IMR-90 (cell line): ENCODE results near the gene SLC13A5. TPM values are rescaled to one million over a fixed set of nuclear protein-coding genes. Genes with fewer than 3 reads are reported as not detected.
A peak's percentile ranks its signal among the peaks of the same experiment; 100 is the strongest.

ENCODE experiments used
- ATAC-seq: fragments of 200-7000 bp; cut with Tn5 transposase; 2 replicates; pipeline ENCODE4 v1.9.1; 2020; ENCODE audit warnings: low read depth, mild to moderate bottlenecking, moderate library complexity
- BruUV-seq: library from RNA; stranded (reverse); fragments of 400-500 nt; replicated peaks from 2 replicates; lab custom pipeline; 2021; lab: Mats Ljungman, UMichigan
- CTCF ChIA-PET: fragments of 300-600 bp; formaldehyde crosslinking; extraction: SDS; loops from one replicate; lab custom pipeline; 2021; ENCODE audit warnings: antibody characterized with exemption; lab: Yijun Ruan, JAX
- POLR2A ChIA-PET: fragments of 300-600 bp; sonication (Branson Sonifier 250); formaldehyde crosslinking; loops from one replicate; lab custom pipeline; 2022; ENCODE audit warnings: antibody characterized with exemption; ENCODE audit not compliant: unreplicated experiment; lab: Charles Lee
- DNase-seq: peaks from one replicate; pipeline ENCODE4 v3.0.0; 2013
- H2AFZ ChIP-seq: replicated peaks from 2 replicates; pipeline ENCODE3; 2013; ENCODE audit warnings: low read length, mild to moderate bottlenecking; ENCODE audit not compliant: poor library complexity
- H2AK5ac ChIP-seq: 2 replicates; pipeline ENCODE4 v1.6.1; 2013; ENCODE audit warnings: low read depth, low read length, inconsistent platforms
- H2AK9ac ChIP-seq: replicated peaks from 2 replicates; pipeline ENCODE3; 2013; ENCODE audit warnings: mild to moderate bottlenecking, low read depth, low read length, moderate library complexity; ENCODE audit not compliant: poor library complexity
- H2BK120ac ChIP-seq: 2 replicates; pipeline ENCODE4 v1.6.1; 2013; ENCODE audit warnings: low read depth, low read length, inconsistent platforms
- H2BK15ac ChIP-seq: 3 replicates; pipeline ENCODE4 v1.6.1; 2013; ENCODE audit warnings: low read depth, low read length, inconsistent platforms
- H2BK20ac ChIP-seq: 2 replicates; pipeline ENCODE4 v1.6.1; 2013; ENCODE audit warnings: low read depth, mild to moderate bottlenecking, inconsistent platforms, low read length, moderate library complexity
- H2BK5ac ChIP-seq: 2 replicates; pipeline ENCODE4 v1.6.1; 2013; ENCODE audit warnings: mild to moderate bottlenecking, low read depth, low read length, inconsistent platforms; ENCODE audit not compliant: poor library complexity, severe bottlenecking
- H3K14ac ChIP-seq: replicated peaks from 2 replicates; pipeline ENCODE4 v1.6.1; 2013; ENCODE audit warnings: low read depth, low read length, inconsistent platforms
- H3K18ac ChIP-seq: 2 replicates; pipeline ENCODE4 v1.6.1; 2013; ENCODE audit warnings: low read depth, low read length, control low read depth
- H3K23ac ChIP-seq: 2 replicates; pipeline ENCODE4 v1.6.1; 2013; ENCODE audit warnings: low read depth, low read length, inconsistent platforms
- H3K27ac ChIP-seq: 2 replicates; pipeline ENCODE4 v1.5.1; 2013; ENCODE audit warnings: mild to moderate bottlenecking, control low read depth, low read length; ENCODE audit not compliant: insufficient read depth
- H3K27me3 ChIP-seq: 2 replicates; pipeline ENCODE4 v1.6.1; 2013; ENCODE audit warnings: low read length; ENCODE audit not compliant: control insufficient read depth, insufficient read depth
- H3K36me3 ChIP-seq: 2 replicates; pipeline ENCODE4 v1.6.1; 2013; ENCODE audit warnings: low read length, mixed read lengths; ENCODE audit not compliant: control insufficient read depth, insufficient read depth
- H3K4ac ChIP-seq: 2 replicates; pipeline ENCODE4 v1.6.1; 2013; ENCODE audit warnings: low read depth, low read length, inconsistent platforms
- H3K4me1 ChIP-seq: 2 replicates; pipeline ENCODE4 v1.6.1; 2013; ENCODE audit warnings: low read length, mixed read lengths; ENCODE audit not compliant: control insufficient read depth, insufficient read depth
- H3K4me2 ChIP-seq: 2 replicates; pipeline ENCODE4 v1.6.1; 2013; ENCODE audit warnings: low read depth, mild to moderate bottlenecking, control low read depth, low read length, moderate library complexity
- H3K4me3 ChIP-seq: 2 replicates; pipeline ENCODE4 v1.5.1; 2013; ENCODE audit warnings: low read depth, mild to moderate bottlenecking, control low read depth, low read length, moderate library complexity; ENCODE audit not compliant: insufficient read depth
- H3K56ac ChIP-seq: 2 replicates; pipeline ENCODE4 v1.6.1; 2013; ENCODE audit warnings: low read length, inconsistent platforms; ENCODE audit not compliant: insufficient read depth; ENCODE audit errors: extremely low read depth
- H3K79me1 ChIP-seq, 2 experiments: 2 replicates each; pipeline ENCODE4 v1.6.1; 2013; ENCODE audit warnings: low read length in 2 of 2, inconsistent platforms in 1 of 2, low read depth in 1 of 2
- H3K9ac ChIP-seq: 2 replicates; pipeline ENCODE4 v1.6.1; 2013; ENCODE audit warnings: low read depth, low read length, control low read depth
- H3K9me1 ChIP-seq: 2 replicates; pipeline ENCODE4 v1.6.1; 2013; ENCODE audit warnings: low read length, inconsistent platforms; ENCODE audit not compliant: insufficient read depth
- H3K9me3 ChIP-seq: 2 replicates; pipeline ENCODE4 v1.6.1; 2013; ENCODE audit warnings: low read length; ENCODE audit not compliant: control insufficient read depth, insufficient read depth
- H4K20me1 ChIP-seq: 2 replicates; pipeline ENCODE4 v1.6.1; 2013; ENCODE audit warnings: low read length, inconsistent platforms; ENCODE audit not compliant: insufficient read depth
- H4K5ac ChIP-seq: 2 replicates; pipeline ENCODE4 v1.6.1; 2013; ENCODE audit warnings: mild to moderate bottlenecking, low read depth, low read length, control low read depth
- H4K8ac ChIP-seq, 2 experiments: 2 replicates each; pipeline ENCODE4 v1.6.1; 2013; ENCODE audit warnings: low read depth in 2 of 2, low read length in 2 of 2, control low read depth in 1 of 2, inconsistent platforms in 1 of 2
- H4K91ac ChIP-seq: 2 replicates; pipeline ENCODE4 v1.6.1; 2013; ENCODE audit warnings: low read depth, low read length, inconsistent platforms; ENCODE audit not compliant: insufficient read depth
- BHLHE40 ChIP-seq: fragments of 150-350 bp; IDR thresholded peaks from 2 replicates; pipeline ENCODE4 v1.6.1; 2016; ENCODE audit warnings: mild to moderate bottlenecking, low read depth, low read length
- CEBPB ChIP-seq: IDR thresholded peaks from 2 replicates; pipeline ENCODE4 v1.6.1; 2012; ENCODE audit warnings: low read depth, low read length, improper control_type of control experiment
- CHD1 ChIP-seq: IDR thresholded peaks from 2 replicates; pipeline ENCODE4 v1.6.1; 2012; ENCODE audit warnings: low read depth, low read length, improper control_type of control experiment
- CTCF ChIP-seq: conservative IDR thresholded peaks from 2 replicates; pipeline ENCODE4 v1.5.1; 2012; ENCODE audit warnings: mild to moderate bottlenecking, low read depth, low read length, improper control_type of control experiment
- ELK1 ChIP-seq: fragments of 150-350 bp; IDR thresholded peaks from 2 replicates; pipeline ENCODE4 v1.6.1; 2016; ENCODE audit warnings: low read depth, mild to moderate bottlenecking, low read length, moderate library complexity, borderline replicate concordance
- FOS ChIP-seq: fragments of 150-350 bp; IDR thresholded peaks from 2 replicates; pipeline ENCODE4 v1.6.1; 2016; ENCODE audit warnings: low read depth, low read length
- MAZ ChIP-seq: IDR thresholded peaks from 2 replicates; pipeline ENCODE4 v1.6.1; 2012; ENCODE audit warnings: low read depth, mild to moderate bottlenecking, low read length, improper control_type of control experiment, moderate library complexity, borderline replicate concordance
- MXI1 ChIP-seq: IDR thresholded peaks from 2 replicates; pipeline ENCODE4 v1.6.1; 2012; ENCODE audit warnings: low read depth, mild to moderate bottlenecking, low read length, moderate library complexity, borderline replicate concordance
- NFE2L2 ChIP-seq: fragments of 150-350 bp; IDR thresholded peaks from 2 replicates; pipeline ENCODE4 v1.6.1; 2016; ENCODE audit warnings: low read depth, mild to moderate bottlenecking, low read length
- POLR2A ChIP-seq: IDR thresholded peaks from 2 replicates; pipeline ENCODE4 v1.6.1; 2012; ENCODE audit warnings: mild to moderate bottlenecking, low read depth, low read length
- RAD21 ChIP-seq: IDR thresholded peaks from 2 replicates; pipeline ENCODE4 v1.6.1; 2012; ENCODE audit warnings: low read length, improper control_type of control experiment
- SMC3 ChIP-seq: fragments of 150-350 bp; IDR thresholded peaks from 2 replicates; pipeline ENCODE4 v1.6.1; 2016; ENCODE audit warnings: low read depth, mild to moderate bottlenecking, antibody characterized with exemption, low read length, moderate library complexity
- USF2 ChIP-seq: fragments of 150-350 bp; IDR thresholded peaks from 2 replicates; pipeline ENCODE4 v1.6.1; 2017; ENCODE audit warnings: mild to moderate bottlenecking, antibody characterized with exemption, low read length, low read depth
- WGBS, 2 experiments: methylation state at CpG; one replicate each; pipeline versions ENCODE4 v1.1.5 to v1.1.7; 2013; ENCODE audit warnings: missing lambda C conversion rate in 2 of 2; ENCODE audit not compliant: insufficient read length in 1 of 2; ENCODE audit errors: extremely low coverage in 2 of 2; 5-methylcytosine and 5-hydroxymethylcytosine counted together
- dilution Hi-C: fragments of 300-500 bp; cut with HindIII; formaldehyde crosslinking; loops from one replicate; pipeline ENCODE4 v1.14.3; 2018; ENCODE audit warnings: low sequenced_read_pairs; ENCODE audit not compliant: unreplicated experiment
- in situ Hi-C: fragments of 300-500 bp; cut with MboI; formaldehyde crosslinking; loops from 3 replicates; pipeline ENCODE4 v1.14.3; 2019; ENCODE audit warnings: low sequenced_read_pairs, inconsistent platforms, mixed read lengths
- intact Hi-C: fragments of 100-400 bp; cut with micrococcal nuclease; formaldehyde crosslinking; loops from 2 replicates; pipeline ENCODE4 v1.10.0; 2022
- polyA plus RNA-seq, 3 experiments: library from polyadenylated mRNA; depleted of rRNA; stranded (reverse); fragments of >200 nt; gene quantifications; 2 replicates each; pipeline ENCODE4 v1.2.3, GENCODE V29; 2012; ENCODE audit warnings: low replicate concordance in 1 of 3
- total RNA-seq: library from RNA; depleted of rRNA; stranded (reverse); fragments of >200 nt; gene quantifications from 2 replicates; pipeline ENCODE4 v1.2.3, GENCODE V29; 2012

Gene SLC13A5
- total and polyA plus RNA-seq, 2 of the 4 experiments (the other 2 are of a cell fraction) = not detected

GRCh38 chr17:6752068-6752909 is 39.1 kb upstream of the SLC13A5 start:
- CTCF ChIA-PET = interaction anchor here (0.6 to 1.2 kb wide), 3 partner anchors 15 to 92 kb away, joined by 3 to 5 read pairs (median 3); no protein-coding TSS in a partner anchor
- H3K27ac ChIP-seq = peak overlapping the region; percentile 73
- H3K4me1 ChIP-seq = peaks cover 15% of the 10 kb centered on the region
- H3K23ac ChIP-seq = peak overlapping the region; percentile 99
- ATAC-seq (peak; percentile 89), DNase-seq (peak; percentile 99)
- H2BK120ac ChIP-seq = peak overlapping the region; percentile 98
- in situ Hi-C loops = no loop called here
- H3K4ac ChIP-seq = peak overlapping the region; percentile 95
- H3K18ac ChIP-seq = peak overlapping the region; percentile 86
- peak overlapping the region; percentile 23 for H3K4me2 ChIP-seq
- H3K9me1 ChIP-seq = peaks cover 12% of the 10 kb centered on the region
- no CpG with 5 or more reads among the region's 7 CpGs for WGBS, 2 experiments
- peak overlapping the region; percentile 38 for H2AFZ ChIP-seq
- H2BK15ac ChIP-seq = peak overlapping the region; percentile 82
- dilution Hi-C loops = no loop called here
- peak overlapping the region; percentile 83 for H2BK5ac ChIP-seq
- peak overlapping the region; percentile 99 for H2BK20ac ChIP-seq
- H3K56ac ChIP-seq = peak overlapping the region; percentile 93
- intact Hi-C loops = loop anchor here (2.0 to 10.0 kb wide), 2 partner anchors 87 to 263 kb away; a partner anchor contains a TSS
- H3K9ac ChIP-seq = peak overlapping the region; percentile 5; the same call in 1 of the 2 replicates
- H3K4me3 ChIP-seq = no peak overlapping the region
- no peaks in the 10 kb centered on the region for H3K9me3 ChIP-seq
- peak overlapping the region; percentile 52 for H2AK5ac ChIP-seq
- H2AK9ac ChIP-seq = peak overlapping the region; percentile 10
- POLR2A ChIA-PET = interaction anchor here (0.7 kb wide), 1 partner anchor 10 kb away, joined by 3 read pairs; no protein-coding TSS in a partner anchor
- H3K79me1 ChIP-seq = no peaks in the 10 kb centered on the region
- H4K91ac ChIP-seq = peak overlapping the region; percentile 96
- H4K8ac ChIP-seq = peak overlapping the region; percentile 78 to 94
- no peaks in the 10 kb centered on the region for H3K36me3 ChIP-seq
- H4K5ac ChIP-seq = peak overlapping the region; percentile 87
- BruUV-seq = no TSS peak
- no peaks in the 10 kb centered on the region for H3K27me3 ChIP-seq
- no peaks in the 10 kb centered on the region for H4K20me1 ChIP-seq
- peak overlapping the region; percentile 95 for H3K14ac ChIP-seq
- no peak for TF ChIP-seq SMC3
- no peak for TF ChIP-seq NFE2L2
- no peak; the same call in 1 of the 2 replicates for TF ChIP-seq MXI1
- TF ChIP-seq POLR2A = peak; percentile 81
- peak; percentile 43; the same call in 1 of the 2 replicates for TF ChIP-seq MAZ
- no peak for TF ChIP-seq CHD1
- TF ChIP-seq ELK1 = no peak
- peak; percentile 51; the same call in 1 of the 2 replicates for TF ChIP-seq FOS
- no peak for TF ChIP-seq CTCF
- peak; percentile 97 for TF ChIP-seq CEBPB
- peak; percentile 24; the same call in 1 of the 2 replicates for TF ChIP-seq USF2
- TF ChIP-seq RAD21 = no peak
- peak; percentile 45; the same call in 1 of the 2 replicates for TF ChIP-seq BHLHE40
